Astrocyte (in vitro differentiated cells and primary cell): ENCODE data around the gene COX7A2.

Experiments used
- CTCF ChIP-seq: IDR thresholded peaks from 2 replicates; pipeline ENCODE4 v1.5.1; 2011; ENCODE audit warnings: low read depth, mild to moderate bottlenecking, inconsistent platforms, low read length, moderate library complexity; ENCODE audit not compliant: insufficient read depth
- EZH2 ChIP-seq: IDR thresholded peaks from 2 replicates; pipeline ENCODE4 v1.6.1; 2012; ENCODE audit warnings: mild to moderate bottlenecking, low read length, inconsistent platforms; ENCODE audit not compliant: insufficient read depth

- TF ChIP-seq CTCF (no peak), EZH2 (no peak)
These were observed 25.4 kb upstream of the COX7A2 start for GRCh38 chr6:75268988-75269354.
